ENCODE measurements around the gene PPP1R12A.

Gene PPP1R12A

GRCh38 chr12:79959484-79959883 is 24.6 kb upstream of the PPP1R12A start:
- Histone ChIP-seq H3K9me3 (ENCODE audit: control insufficient read depth, insufficient read depth, low read depth, low read length) (no peaks in the 10 kb centered on the region; the same call in 1 of the 2 replicates), H3K4me1 (ENCODE audit: control insufficient read depth, insufficient read depth, low read length) (no peaks in the 10 kb centered on the region), H3K4me3 (ENCODE audit: low read depth, low read length) (no peak overlapping the region), H3K36me3 (ENCODE audit: control insufficient read depth in 2 of 2, insufficient read depth in 1 of 2, low read length in 2 of 2) (no peaks in the 10 kb centered on the region), H3K27ac (ENCODE audit: extremely low read depth, low read depth, low read length) (no peak overlapping the region)
- POLR2A ChIA-PET, result no interaction called here
- CTCF ChIA-PET, result no interaction called here
- TF ChIP-seq ZBTB48 (tag by site-specific recombination; IDR thresholded peaks at IDR 0.05) (no peak), ZNF335 (tag by site-specific recombination; conservative IDR thresholded peaks at IDR 0.05) (no peak), ZNF37A (tag by site-specific recombination; IDR thresholded peaks at IDR 0.05) (no peak), YY1 (tag by site-specific recombination; IDR thresholded peaks at IDR 0.05) (no peak), SETDB1 (IDR thresholded peaks at IDR 0.05; ENCODE audit: insufficient read length, low read length) (no peak), ZBTB1 (tag by site-specific recombination; IDR thresholded peaks at IDR 0.05) (no peak), ZNF23 (tag by site-specific recombination; IDR thresholded peaks at IDR 0.05; ENCODE audit: borderline replicate concordance) (no peak), ZNF610 (tag by site-specific recombination; IDR thresholded peaks at IDR 0.05; ENCODE audit: borderline replicate concordance) (no peak), ZNF830 (tag by site-specific recombination; IDR thresholded peaks at IDR 0.05; ENCODE audit: low read depth) (no peak), INSM2 (tag by site-specific recombination; IDR thresholded peaks at IDR 0.05) (no peak), SP2 (tag by site-specific recombination; IDR thresholded peaks at IDR 0.05) (no peak), ZNF138 (tag by site-specific recombination; IDR thresholded peaks at IDR 0.05; ENCODE audit: borderline replicate concordance) (no peak), KLF7 (tag by site-specific recombination; IDR thresholded peaks at IDR 0.05; ENCODE audit: borderline replicate concordance) (no peak), WT1 (tag by site-specific recombination; IDR thresholded peaks at IDR 0.05) (no peak), ZNF184 (tag by site-specific recombination; IDR thresholded peaks at IDR 0.05) (no peak), BCL11B (tag by site-specific recombination; IDR thresholded peaks at IDR 0.05; ENCODE audit: low read depth) (no peak), EGR2 (tag by site-specific recombination; IDR thresholded peaks at IDR 0.05; ENCODE audit: low read depth) (no peak)
- TF ChIP-seq, protein P1, sequence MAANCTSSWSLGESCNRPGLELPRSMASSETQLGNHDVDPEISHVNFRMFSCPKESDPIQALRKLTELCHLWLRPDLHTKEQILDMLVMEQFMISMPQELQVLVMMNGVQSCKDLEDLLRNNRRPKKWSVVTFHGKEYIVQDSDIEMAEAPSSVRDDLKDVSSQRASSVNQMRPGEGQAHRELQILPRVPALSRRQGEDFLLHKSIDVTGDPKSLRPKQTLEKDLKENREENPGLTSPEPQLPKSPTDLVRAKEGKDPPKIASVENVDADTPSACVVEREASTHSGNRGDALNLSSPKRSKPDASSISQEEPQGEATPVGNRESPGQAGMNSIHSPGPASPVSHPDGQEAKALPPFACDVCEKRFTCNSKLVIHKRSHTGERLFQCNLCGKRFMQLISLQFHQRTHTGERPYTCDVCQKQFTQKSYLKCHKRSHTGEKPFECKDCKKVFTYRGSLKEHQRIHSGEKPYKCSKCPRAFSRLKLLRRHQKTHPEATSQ (tag by site-specific recombination; IDR thresholded peaks at IDR 0.05), result no peak

GRCh38 chr12:79956896-79957295 is 22.0 kb upstream of the PPP1R12A start:
- no peaks in the 10 kb centered on the region; the same call in 1 of the 2 replicates for H3K9me3 ChIP-seq (ENCODE audit: control insufficient read depth, insufficient read depth, low read depth, low read length)
- H3K36me3 ChIP-seq (ENCODE audit: control insufficient read depth in 2 of 2, insufficient read depth in 1 of 2, low read length in 2 of 2), result no peaks in the 10 kb centered on the region
- ChIA-PET POLR2A (no interaction called here), CTCF (interaction anchor here (0.7 kb wide), 1 partner anchor 434 kb away, joined by 4 read pairs; no protein-coding TSS in a partner anchor)
- no peaks in the 10 kb centered on the region for H3K4me1 ChIP-seq (ENCODE audit: control insufficient read depth, insufficient read depth, low read length)
- H3K4me3 ChIP-seq (ENCODE audit: low read depth, low read length), result no peak overlapping the region
- H3K27ac ChIP-seq (ENCODE audit: extremely low read depth, low read depth, low read length), result no peak overlapping the region
- TF ChIP-seq, protein P2, sequence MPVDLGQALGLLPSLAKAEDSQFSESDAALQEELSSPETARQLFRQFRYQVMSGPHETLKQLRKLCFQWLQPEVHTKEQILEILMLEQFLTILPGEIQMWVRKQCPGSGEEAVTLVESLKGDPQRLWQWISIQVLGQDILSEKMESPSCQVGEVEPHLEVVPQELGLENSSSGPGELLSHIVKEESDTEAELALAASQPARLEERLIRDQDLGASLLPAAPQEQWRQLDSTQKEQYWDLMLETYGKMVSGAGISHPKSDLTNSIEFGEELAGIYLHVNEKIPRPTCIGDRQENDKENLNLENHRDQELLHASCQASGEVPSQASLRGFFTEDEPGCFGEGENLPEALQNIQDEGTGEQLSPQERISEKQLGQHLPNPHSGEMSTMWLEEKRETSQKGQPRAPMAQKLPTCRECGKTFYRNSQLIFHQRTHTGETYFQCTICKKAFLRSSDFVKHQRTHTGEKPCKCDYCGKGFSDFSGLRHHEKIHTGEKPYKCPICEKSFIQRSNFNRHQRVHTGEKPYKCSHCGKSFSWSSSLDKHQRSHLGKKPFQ (tag by site-specific recombination; IDR thresholded peaks at IDR 0.05), result no peak
- TF ChIP-seq ZNF837 (tag by site-specific recombination; IDR thresholded peaks at IDR 0.05) (no peak), ZFP41 (tag by site-specific recombination; IDR thresholded peaks at IDR 0.05; ENCODE audit: borderline replicate concordance) (no peak), ZNF394 (tag by site-specific recombination; IDR thresholded peaks at IDR 0.05; ENCODE audit: borderline replicate concordance) (no peak), ZNF324 (tag by site-specific recombination; IDR thresholded peaks at IDR 0.05) (no peak), ZNF677 (tag by site-specific recombination; IDR thresholded peaks at IDR 0.05) (no peak), PRDM10 (tag by site-specific recombination; IDR thresholded peaks at IDR 0.05) (no peak), ZNF404 (tag by site-specific recombination; IDR thresholded peaks at IDR 0.05) (no peak)
